ENCODE results near the gene KLHDC7A.

The KLHDC7A gene

GRCh38 chr1:18505666-18506065 lies 24.9 kb downstream of the KLHDC7A start:
- no peak overlapping the region for H3K4me3 ChIP-seq (ENCODE audit: low read length, poor library complexity, severe bottlenecking)
- no peak overlapping the region for H2AFZ ChIP-seq (ENCODE audit: low read length)
- H3K4me1 ChIP-seq (ENCODE audit: insufficient read depth, low read length, poor library complexity, severe bottlenecking) = no peaks in the 10 kb centered on the region
- H3K79me2 ChIP-seq (ENCODE audit: insufficient read depth, low read length) = no peaks in the 10 kb centered on the region
- no peaks in the 10 kb centered on the region for H3K36me3 ChIP-seq (ENCODE audit: insufficient read depth, low read length)
- H3K4me2 ChIP-seq (ENCODE audit: low read depth, low read length, poor library complexity, severe bottlenecking) = no peak overlapping the region
- H3K27me3 ChIP-seq (ENCODE audit: insufficient read depth, low read length, poor library complexity, severe bottlenecking) = no peaks in the 10 kb centered on the region
- H3K9me3 ChIP-seq (ENCODE audit: insufficient read depth, low read depth, low read length) = no peaks in the 10 kb centered on the region
- H3F3A ChIP-seq (ENCODE audit: low read depth) = no peaks in the 10 kb centered on the region
- no peak for TF ChIP-seq EZH2phosphoT487 (IDR thresholded peaks at IDR 0.05; ENCODE audit: borderline replicate concordance)
- no peak for TF ChIP-seq CTCF (conservative IDR thresholded peaks at IDR 0.05; ENCODE audit: low read length)
- H3K9ac ChIP-seq (ENCODE audit: low read depth, low read length, poor library complexity, severe bottlenecking) = no peak overlapping the region
- H4K20me1 ChIP-seq (ENCODE audit: insufficient read depth, low read length, poor library complexity, severe bottlenecking) = no peaks in the 10 kb centered on the region
- no peaks in the 10 kb centered on the region for H3K9me2 ChIP-seq (replicated peaks; ENCODE audit: low read depth, low read length)

GRCh38 chr1:18508084-18508483 lies 27.4 kb downstream of the KLHDC7A start:
- Histone ChIP-seq H2AFZ (ENCODE audit: low read length) (no peak overlapping the region), H3K9me3 (ENCODE audit: insufficient read depth, low read depth, low read length) (no peaks in the 10 kb centered on the region), H3K79me2 (ENCODE audit: insufficient read depth, low read length) (no peaks in the 10 kb centered on the region), H4K20me1 (ENCODE audit: insufficient read depth, low read length, poor library complexity, severe bottlenecking) (no peaks in the 10 kb centered on the region), H3F3A (ENCODE audit: low read depth) (no peaks in the 10 kb centered on the region), H3K9ac (ENCODE audit: low read depth, low read length, poor library complexity, severe bottlenecking) (no peak overlapping the region), H3K9me2 (replicated peaks; ENCODE audit: low read depth, low read length) (no peaks in the 10 kb centered on the region), H3K4me1 (ENCODE audit: insufficient read depth, low read length, poor library complexity, severe bottlenecking) (no peaks in the 10 kb centered on the region), H3K27me3 (ENCODE audit: insufficient read depth, low read length, poor library complexity, severe bottlenecking) (no peaks in the 10 kb centered on the region), H3K4me3 (ENCODE audit: low read length, poor library complexity, severe bottlenecking) (no peak overlapping the region), H3K4me2 (ENCODE audit: low read depth, low read length, poor library complexity, severe bottlenecking) (no peak overlapping the region), H3K36me3 (ENCODE audit: insufficient read depth, low read length) (no peaks in the 10 kb centered on the region)
- TF ChIP-seq EZH2phosphoT487 (IDR thresholded peaks at IDR 0.05; ENCODE audit: borderline replicate concordance) (no peak), CTCF (conservative IDR thresholded peaks at IDR 0.05; ENCODE audit: low read length) (no peak)

- Histone ChIP-seq H3K9me2 (replicated peaks; ENCODE audit: low read depth, low read length) (no peaks in the 10 kb centered on the region), H3K9me3 (ENCODE audit: insufficient read depth, low read depth, low read length) (no peaks in the 10 kb centered on the region; the same call in 1 of the 2 replicates), H3K36me3 (ENCODE audit: insufficient read depth, low read length) (no peaks in the 10 kb centered on the region), H3K9ac (ENCODE audit: low read depth, low read length, poor library complexity, severe bottlenecking) (no peak overlapping the region), H2AFZ (ENCODE audit: low read length) (no peak overlapping the region), H4K20me1 (ENCODE audit: insufficient read depth, low read length, poor library complexity, severe bottlenecking) (no peaks in the 10 kb centered on the region), H3K27me3 (ENCODE audit: insufficient read depth, low read length, poor library complexity, severe bottlenecking) (no peaks in the 10 kb centered on the region), H3K4me1 (ENCODE audit: insufficient read depth, low read length, poor library complexity, severe bottlenecking) (no peaks in the 10 kb centered on the region), H3K79me2 (ENCODE audit: insufficient read depth, low read length) (no peaks in the 10 kb centered on the region), H3K4me3 (ENCODE audit: low read length, poor library complexity, severe bottlenecking) (no peak overlapping the region), H3F3A (ENCODE audit: low read depth) (no peaks in the 10 kb centered on the region), H3K4me2 (ENCODE audit: low read depth, low read length, poor library complexity, severe bottlenecking) (no peak overlapping the region)
- TF ChIP-seq EZH2phosphoT487 (IDR thresholded peaks at IDR 0.05; ENCODE audit: borderline replicate concordance) (no peak), CTCF (conservative IDR thresholded peaks at IDR 0.05; ENCODE audit: low read length) (no peak)
Observed at GRCh38 chr1:18511149-18511873, 30.6 kb downstream of the KLHDC7A start.

Measured in Loucy (cell line).